GM19324 (cell line): Measurements from ENCODE around the gene TECPR1.

ENCODE experiments used
- ATAC-seq: cut with Tn5 transposase; IDR thresholded peaks from one replicate; pipeline ENCODE4 v1.9.1; 2021; ENCODE audit warnings: mild to moderate bottlenecking, moderate library complexity; ENCODE audit not compliant: unreplicated experiment, low FRiP score

The TECPR1 gene

DNA sequence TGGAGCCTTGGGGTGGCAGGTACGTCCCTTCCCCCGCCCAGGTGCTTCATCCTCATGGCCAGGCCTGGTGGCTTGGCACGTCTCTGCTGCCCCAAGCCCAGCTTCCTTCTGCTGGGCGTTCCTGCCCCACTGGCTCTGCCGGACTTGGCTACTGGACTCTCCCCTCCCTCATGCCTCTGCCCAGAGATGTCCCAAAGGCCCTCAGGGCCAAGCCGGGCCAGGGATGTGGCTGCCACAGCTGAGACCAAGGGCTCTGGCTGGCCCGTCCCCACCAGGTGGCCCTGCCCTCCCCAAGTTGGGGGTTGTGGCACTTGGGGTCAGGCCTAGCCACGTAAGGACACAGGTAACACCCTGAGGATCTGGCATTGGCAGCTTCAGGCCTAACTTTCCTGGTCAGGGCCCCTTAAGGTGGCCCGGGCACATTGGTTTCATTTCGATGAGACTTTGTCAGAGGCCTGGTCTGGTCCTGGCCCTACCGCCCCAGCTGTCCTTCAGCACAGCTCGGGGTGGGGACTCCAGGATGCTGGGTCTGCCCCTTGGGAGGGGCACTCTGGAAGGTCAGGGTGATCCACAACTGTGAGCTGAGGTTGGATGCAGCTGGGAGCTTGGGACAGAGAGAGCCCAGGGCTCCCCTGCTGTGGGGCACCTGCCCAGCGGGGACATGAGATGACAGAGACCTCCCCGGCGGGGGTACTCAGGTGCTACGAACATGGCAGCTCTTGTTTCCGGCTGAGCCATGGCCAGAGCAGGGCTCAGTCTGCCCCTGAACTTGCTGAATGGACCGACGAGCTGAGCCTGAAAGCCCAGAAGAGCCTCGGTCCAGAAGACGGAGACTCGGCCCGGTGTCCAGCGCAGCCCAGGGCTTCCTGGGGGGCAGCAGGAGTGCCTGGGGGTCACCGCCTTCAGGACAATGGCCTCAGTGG is 37.9 kb downstream of the TECPR1 start:
- no peak for ATAC-seq

DNA sequence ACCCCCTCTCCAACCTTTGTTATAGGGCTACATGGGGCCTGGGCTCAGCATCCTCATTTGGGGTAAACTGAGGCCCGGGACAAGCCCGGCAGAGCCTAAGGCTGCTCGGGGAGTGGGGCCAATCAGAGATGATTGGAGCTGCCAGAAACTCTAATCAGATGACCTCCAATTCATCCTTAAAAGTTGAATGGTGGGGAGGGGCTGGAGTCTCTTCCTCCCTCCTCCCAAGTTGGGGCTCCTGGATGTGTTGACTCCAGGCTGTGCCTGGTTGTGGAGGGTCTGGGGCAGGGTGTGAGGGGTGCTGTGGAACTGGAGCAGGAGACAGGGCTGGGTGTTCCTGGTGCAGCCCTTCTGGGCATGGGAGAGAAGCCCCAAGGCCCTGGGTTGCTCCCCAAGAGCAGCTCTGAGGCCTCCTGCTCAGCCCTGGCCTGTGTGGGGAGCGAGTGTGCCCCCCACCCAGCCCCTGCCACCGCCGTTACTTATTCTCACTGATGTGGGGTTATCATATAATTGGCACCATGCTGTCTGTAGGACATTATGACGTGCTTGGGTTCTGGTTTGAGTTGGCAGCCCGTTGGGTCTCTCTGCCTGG is 38.6 kb downstream of the TECPR1 start:
- no peak for ATAC-seq

DNA sequence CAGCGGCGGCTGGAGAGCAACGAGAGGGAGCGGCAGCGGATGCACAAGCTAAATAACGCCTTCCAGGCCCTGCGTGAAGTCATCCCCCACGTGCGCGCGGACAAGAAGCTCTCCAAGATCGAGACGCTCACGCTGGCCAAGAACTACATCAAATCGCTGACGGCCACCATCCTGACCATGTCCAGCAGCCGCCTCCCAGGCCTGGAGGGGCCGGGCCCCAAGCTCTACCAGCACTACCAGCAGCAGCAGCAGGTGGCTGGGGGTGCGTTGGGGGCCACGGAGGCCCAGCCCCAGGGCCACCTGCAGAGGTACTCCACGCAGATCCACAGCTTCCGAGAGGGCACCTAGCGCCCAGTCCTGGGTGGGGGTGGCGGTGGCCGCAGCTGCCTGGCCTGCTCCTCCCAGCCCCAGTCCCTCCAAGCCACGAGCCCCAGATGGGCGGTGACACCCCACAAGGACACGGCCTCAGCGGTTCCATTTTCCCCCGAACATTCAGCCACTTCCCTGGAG is 39.4 kb downstream of the TECPR1 start:
- ATAC-seq: no peak

DNA sequence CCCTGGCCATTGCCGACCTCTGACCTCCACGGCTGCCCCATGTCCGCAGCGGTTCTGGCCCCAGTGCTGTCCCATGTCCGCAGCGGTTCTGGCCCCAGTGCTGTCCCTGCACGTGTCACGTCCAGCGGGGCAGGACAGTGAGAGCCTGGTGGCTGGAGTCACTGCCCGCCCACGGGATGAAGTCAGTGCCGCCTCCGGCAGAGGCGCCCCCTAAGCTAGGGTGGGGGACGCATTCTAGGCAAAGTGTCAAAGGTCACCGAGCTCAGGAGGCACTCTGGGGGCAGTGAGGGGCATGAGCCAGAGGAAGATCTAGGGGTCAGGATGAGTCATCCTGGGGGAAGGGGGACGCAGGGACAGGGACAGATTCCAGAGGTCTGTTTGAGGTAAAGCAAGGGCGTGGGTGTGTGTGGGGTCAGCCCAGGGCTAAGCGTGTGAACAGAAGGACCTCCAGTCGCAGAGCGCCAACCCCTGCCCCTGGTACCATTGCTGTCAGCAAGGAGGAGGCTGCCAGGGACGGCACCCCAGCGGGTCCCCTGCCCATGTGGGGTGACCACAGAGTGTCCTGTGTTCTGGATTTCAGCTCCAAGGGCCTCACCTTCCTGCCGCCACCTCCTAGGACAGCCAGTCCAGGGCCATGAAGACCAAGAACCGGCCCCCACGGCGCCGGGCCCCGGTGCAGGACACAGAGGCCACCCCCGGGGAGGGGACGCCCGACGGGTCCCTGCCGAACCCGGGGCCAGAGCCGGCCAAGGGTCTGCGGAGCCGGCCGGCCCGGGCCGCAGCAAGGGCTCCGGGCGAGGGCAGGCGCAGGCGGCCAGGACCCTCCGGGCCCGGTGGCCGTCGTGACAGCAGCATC is 40.1 kb downstream of the TECPR1 start:
- no peak for ATAC-seq

DNA sequence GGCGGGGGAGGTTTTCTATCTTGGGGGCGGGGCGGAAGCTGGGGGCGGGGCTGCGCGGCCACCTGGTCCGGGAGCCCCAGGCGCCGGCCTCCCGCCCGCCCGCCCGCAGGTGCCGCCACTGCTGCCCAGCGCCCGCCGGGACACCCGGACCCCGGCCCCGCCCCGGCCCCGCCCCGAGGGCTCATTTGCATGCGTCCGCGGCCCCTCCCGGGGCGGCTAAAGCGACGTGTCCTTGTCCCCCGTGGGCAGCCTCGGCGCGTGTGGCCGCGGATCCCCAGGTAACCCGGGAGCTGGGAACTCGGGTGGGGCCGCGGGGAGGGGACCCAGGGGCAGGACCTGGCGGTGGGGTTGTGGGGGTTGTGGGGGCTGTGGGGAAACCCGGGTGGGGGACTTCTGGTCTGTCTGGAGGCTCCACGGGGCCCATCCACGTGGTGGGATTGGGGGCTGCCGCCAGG is 40.8 kb downstream of the TECPR1 start, which contains the start of gene BHLHA15:
BHLHA15 (plus strand) TSS at position 219 of the 455 bp plus-strand sequence. CDS start 871 bp downstream, outside the sequence.
- ATAC-seq: peak; percentile 64

DNA sequence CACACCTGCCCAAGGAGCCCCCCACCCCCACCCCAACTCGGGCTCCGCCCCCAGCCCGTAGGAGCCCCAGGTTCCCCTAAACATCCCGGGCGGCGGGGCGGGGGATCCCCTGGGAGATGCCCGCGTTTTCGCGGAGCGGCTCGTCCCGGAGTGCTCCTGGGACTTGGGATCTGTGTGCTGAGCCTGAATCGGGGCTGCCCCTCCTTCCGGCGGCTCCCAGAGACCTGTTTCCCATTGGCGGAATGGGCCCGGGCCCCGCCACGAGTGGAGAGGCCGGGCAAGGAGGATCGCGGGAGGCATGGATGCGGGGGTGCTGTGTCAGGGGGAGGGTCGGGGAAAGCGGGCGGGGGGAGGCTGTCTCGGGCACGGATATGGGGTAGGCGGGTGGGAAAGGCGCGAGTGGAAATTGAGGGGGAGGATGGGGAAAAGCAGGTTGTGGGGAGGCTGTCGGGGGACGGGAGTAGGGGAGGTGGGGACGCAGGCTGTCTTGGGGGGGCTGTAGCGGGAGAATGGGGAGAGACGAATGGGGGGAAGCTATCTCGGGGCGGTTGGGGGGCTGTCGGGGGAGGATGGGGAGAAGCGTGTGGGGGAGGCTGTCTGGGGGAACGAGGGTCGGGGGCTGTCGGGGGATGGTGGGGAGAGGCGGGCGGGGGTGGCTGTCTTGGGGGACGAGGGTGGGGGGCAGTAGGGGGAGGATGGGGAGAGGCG is 41.4 kb downstream of the TECPR1 start:
- ATAC-seq: no peak

DNA sequence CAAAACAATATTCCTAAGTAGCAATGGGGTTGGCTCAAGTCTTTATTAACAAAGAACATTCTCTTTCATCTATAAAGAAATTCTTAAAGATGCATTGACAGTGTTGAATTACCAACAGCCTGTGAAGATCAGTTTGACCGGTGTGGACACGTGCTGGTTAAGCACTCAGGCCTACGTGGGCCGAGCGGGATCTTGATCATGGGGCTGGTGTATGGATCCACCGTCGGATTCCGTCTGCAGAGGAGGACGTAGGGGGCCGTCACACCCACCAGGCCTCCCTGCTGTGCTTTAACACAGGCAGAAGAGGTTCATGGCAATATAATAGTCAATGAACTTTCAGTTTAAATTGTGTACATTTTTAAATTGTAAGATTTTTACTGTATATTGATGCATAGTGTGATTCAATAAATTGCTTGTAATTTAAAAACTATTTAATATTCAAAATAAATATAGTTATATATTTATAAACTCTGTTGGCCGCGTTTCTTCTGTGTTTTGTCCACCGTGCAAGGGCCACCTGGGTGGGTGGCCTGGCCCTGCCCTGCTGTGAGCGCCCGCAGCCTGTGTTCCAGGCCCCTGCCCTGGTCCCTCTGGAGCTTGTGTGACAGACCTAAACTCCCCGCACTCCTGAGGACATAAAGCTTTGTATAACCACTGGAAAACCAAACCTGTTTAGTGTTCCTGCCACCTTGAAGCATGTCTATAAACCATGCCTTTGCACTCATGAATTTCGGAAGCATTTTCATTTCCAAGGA is 42.7 kb downstream of the TECPR1 start:
- no peak for ATAC-seq

DNA sequence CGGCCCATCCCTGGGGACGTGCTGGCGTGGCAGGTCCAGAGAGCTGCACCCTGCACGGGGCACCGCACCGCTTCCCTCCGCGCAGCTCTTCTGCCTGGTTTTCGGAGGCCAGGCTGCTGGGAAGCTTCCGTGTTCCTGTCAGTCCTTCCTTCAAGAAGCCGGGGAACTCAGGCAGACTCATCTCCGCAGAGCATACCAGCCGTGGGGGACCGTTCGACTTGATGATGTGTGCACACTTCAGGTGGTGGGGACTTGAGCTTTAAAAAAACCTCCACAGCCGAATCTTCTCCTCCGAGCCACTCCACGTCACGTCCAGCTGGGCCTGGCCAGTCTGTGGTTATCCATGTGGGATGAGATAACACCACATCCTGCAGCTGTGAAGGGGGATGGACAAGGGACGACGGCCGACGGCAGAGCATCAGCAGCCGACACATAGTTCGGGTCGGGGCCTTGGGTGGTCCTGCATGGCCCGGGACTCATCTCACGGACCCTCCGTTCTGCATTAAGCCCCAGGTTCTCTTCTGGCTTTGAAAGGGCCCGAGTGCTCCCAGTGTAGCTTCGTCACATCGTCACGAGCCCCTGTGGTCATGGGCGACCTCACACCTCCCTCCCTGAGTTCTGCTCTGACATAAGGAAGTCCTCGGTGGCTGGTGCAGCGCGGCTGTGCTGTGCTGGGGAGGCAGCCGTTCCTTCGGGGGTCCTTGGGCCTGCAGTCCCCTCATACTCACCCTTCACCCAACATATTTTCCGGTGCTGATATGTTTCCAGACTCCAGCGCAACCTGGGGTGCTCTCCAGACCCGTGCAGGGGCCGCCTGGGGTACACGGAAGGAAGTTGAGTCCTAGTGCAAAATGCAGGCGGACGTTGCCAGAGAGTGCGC is 45.3 kb downstream of the TECPR1 start:
- ATAC-seq: no peak

DNA sequence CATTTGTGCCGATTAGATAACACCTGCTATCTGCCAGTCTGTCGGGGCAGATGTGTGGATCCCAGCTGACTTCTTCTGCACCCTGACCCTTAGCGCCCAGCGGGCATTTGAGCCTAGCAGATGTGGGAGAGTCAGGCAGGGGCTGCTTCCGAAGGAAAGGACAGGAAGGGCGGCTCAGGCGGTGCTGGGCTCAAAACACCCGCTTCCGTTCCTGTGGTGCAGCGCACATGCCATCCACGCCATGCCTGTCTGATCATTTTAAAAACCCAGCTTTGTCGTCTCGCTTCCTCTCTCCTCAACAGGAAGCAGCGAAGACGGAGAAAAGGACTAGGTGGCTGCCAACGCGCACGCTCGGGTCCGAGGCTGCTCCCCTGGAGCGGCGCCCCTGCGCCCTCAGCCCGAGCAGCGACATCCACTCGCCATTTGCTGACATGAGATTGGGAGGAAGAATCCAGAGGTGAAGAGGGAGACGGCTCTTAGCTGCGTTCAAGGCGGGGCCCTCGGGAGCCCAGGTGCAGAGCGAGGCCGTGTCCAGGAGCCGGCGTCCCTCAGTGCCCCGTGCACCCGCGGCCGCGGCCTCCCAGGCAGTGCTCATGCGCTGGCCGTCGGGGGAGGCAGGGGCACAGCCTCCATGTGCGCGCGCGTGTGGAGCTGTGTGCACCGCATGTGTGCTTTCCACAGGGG is 46.7 kb downstream of the TECPR1 start:
- no peak for ATAC-seq

DNA sequence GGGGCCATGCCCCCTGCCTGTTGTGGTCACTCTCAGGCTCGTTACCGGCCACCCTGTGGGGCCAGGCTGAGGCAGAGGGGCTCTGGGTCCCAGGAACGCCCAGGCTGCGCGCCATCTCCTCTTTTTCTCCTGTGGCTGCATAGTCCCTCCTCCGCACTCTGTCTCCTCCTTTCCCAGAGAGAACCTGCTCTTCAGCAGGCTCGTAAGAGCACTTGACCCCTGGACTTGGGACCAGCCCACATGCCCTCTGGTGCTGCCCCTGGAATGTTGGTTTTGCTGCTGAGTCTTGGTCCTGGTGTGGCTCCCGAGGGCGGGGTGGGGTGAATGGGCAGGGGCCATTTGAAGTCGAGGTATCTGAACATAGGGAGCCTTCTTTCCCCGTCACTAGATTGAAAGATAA is 47.4 kb downstream of the TECPR1 start:
- no peak for ATAC-seq

DNA sequence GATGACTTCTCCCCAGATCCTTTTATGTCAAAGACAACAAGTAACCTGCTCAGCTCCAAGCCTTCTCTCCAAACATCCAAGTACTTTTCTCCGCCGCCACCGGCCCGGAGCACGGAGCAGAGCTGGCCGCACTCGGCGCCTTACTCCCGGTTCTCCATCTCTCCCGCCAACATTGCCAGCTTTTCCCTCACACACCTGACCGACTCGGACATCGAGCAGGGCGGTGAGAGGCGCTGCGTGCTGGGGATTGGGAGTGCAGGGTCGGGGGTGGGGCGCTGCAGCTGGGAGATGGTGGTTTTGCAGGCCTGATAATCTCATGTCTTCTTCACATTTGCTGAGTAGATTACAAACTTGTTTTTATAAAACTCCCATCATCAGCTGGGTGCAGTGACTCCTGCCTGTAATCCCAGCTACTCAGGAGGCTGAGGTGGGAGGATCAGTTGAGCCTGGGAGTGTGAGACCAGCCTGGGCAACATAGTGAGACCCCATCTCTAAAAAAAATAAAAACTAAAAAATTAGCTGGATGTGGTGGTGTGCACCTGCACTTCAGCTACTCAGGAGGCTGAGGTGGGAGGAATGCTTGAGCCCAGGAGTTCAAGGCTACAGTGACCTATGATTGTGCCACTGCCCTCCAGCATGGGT is 47.9 kb downstream of the TECPR1 start:
- no peak for ATAC-seq

DNA sequence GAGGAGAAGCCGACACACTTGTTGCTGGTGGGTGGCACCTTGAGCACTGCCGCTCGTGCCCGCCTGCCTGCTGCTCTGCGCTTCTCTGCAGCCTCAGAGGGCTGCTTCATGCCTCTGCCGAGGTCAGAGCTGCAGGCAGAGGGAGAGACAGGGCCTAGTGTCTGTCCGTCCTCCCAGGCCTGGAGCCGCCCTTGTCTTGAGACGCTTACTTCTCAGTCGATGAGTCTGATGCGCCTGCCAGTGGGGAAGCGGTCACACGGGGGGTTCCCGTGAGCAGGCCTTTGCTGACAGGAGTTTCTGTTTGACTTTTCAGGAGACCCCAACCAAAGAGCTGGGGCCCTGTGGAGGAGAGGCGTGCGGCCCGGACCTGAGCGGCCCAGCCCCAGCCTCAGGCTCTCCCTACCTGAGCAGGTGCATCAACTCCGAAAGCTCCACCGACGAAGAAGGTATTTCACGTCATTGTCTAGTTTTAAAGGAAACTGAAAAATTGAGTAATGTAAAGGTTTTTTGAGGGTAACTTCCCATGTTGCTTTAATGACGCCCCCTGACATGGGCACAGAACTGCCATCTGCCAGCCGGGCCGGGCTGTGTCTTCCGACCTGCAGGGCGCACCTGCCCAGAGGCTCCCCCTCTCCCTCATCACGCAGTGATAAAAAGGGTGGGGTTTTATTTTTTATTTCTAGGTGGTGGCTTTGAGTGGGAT is 48.6 kb downstream of the TECPR1 start:
- ATAC-seq: no peak

DNA sequence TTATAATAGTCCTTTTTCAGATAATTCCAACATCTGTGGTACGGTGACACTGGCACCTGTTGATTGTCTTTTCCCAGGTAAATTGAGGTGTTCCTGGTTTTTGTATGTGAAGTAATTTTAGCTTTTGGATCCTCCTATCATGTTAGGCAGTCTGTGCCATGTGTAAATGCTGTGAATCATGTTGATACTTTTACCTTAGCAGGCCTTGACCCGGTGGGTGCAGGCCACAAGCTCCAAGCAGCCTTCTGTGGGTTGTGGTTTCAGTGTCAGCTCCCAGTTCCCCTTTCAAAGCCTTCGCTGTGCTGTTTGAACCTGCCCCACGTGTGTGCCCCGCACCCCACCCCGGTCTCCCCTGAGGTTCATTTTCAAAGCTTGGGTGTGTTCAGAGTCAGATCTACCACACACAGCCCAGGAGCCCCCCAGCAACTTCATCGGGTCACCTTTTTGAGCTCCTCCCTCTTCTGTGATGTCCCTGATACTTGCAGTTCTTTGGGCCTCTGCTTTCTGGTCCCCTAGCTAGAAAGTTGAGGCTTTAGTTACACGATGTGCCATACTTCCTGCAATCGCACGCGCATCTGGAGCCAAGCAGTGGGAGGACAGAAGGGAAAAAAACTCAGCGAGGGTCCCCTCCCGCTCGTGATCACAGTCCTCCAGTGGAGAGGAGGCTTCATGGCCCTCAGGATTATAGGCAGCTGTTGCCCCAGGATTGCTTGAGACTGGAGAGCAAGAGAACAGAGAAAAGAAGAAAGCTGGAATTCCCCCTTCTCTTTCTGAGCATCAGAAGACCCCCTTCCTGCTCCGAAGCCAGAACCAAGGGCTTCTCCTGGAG is 49.5 kb downstream of the TECPR1 start:
- peak; percentile 98 for ATAC-seq

DNA sequence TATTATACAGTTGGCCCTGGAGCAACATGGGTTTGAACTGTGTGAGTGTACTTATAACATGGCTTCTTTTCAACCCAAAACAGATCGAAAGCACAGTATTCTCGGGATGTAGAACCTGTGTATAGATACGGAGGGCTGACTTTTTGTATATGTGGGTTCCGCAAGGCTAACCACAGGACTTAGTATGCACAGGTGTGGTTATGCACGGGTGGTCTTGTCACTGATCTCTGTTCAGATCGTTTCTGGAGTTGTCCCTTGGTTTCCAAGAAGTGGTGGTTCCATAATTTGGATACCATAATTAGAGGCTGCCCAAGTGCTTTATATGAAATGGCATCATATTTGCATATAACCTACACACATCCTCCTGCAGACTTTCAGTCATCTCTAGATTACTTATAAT is 51.7 kb downstream of the TECPR1 start:
- peak; percentile 41 for ATAC-seq

DNA sequence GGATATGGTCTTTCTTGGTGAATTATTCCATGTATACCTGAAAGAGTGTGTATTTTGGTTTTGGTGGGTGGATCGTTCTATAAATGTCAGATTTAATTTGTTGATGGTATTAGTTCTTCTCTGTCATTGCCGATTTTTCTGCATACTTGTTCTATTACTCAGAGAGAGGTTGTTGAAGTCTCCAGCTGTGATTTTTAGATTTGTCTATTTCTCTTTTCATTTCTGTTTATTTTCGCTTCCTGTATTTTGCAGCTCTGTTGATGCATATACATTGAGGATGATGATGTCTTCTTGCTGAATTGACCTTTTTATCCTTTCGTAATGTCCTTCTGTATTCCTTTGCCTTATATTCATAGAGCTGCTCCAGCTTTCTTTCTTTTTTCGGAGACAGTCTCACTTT is 52.9 kb downstream of the TECPR1 start:
- no peak for ATAC-seq
